Adipocyte (in vitro differentiated cells): Measurements from ENCODE around the gene GLYAT.
A peak's percentile ranks its signal among the peaks of the same experiment; 100 is the strongest.

Experiments used
- DNase-seq: peaks from one replicate; pipeline ENCODE4 v3.0.0-alpha.2; 2015; ENCODE audit warnings: low read depth
- H3K27me3 ChIP-seq: replicated peaks from 2 replicates; pipeline ENCODE4 v1.7.0; 2013; ENCODE audit warnings: mild to moderate bottlenecking, low read length, moderate library complexity; ENCODE audit not compliant: control insufficient read depth, insufficient read depth
- H3K36me3 ChIP-seq: 2 replicates; pipeline ENCODE4 v1.7.0; 2013; ENCODE audit warnings: low read length, mild to moderate bottlenecking, moderate library complexity; ENCODE audit not compliant: control insufficient read depth, insufficient read depth, severe bottlenecking
- H3K4me1 ChIP-seq: 2 replicates; pipeline ENCODE4 v1.7.0; 2013; ENCODE audit warnings: mild to moderate bottlenecking, low read length, moderate library complexity; ENCODE audit not compliant: control insufficient read depth, insufficient read depth
- H3K4me3 ChIP-seq: 2 replicates; pipeline ENCODE4 v1.7.0; 2013; ENCODE audit warnings: mild to moderate bottlenecking, low read length, moderate library complexity
- H3K9ac ChIP-seq: 2 replicates; pipeline ENCODE4 v1.7.0; 2013; ENCODE audit warnings: mild to moderate bottlenecking, low read length, moderate library complexity
- H3K9me3 ChIP-seq: 2 replicates; pipeline ENCODE4 v1.7.0; 2013; ENCODE audit warnings: mild to moderate bottlenecking, low read length, moderate library complexity; ENCODE audit not compliant: control insufficient read depth

Gene GLYAT

GRCh38 chr11:58731819-58732218 lies at the start of gene GLYAT:
TSS of gene GLYAT (minus strand) at chr11:58731943. CDS start at chr11:58724496, 7,447 bp downstream.
- H3K4me3 ChIP-seq, result no peak within 1 kb of the TSS
- no peaks in the 10 kb centered on the region for H3K9me3 ChIP-seq
- H3K27me3 ChIP-seq, result no peaks in the 10 kb centered on the region
- no peak within 1 kb of the TSS for H3K9ac ChIP-seq
- DNase-seq, result peak; percentile 8
- H3K36me3 ChIP-seq, result no peaks in the 10 kb centered on the region
- peaks cover 26% of the 10 kb centered on the region for H3K4me1 ChIP-seq

- no peak for DNase-seq
- H3K36me3 ChIP-seq, result no peaks in the 10 kb centered on the region
- no peaks in the 10 kb centered on the region for H3K27me3 ChIP-seq
- peaks cover 4% of the 10 kb centered on the region for H3K9me3 ChIP-seq
- no peaks in the 10 kb centered on the region for H3K4me1 ChIP-seq
- no peak overlapping the region for H3K9ac ChIP-seq
- no peak overlapping the region for H3K4me3 ChIP-seq
Measured at GRCh38 chr11:58781345-58781744, 49.6 kb upstream of the GLYAT start.

- Histone ChIP-seq H3K27me3 (no peaks in the 10 kb centered on the region), H3K4me1 (no peaks in the 10 kb centered on the region), H3K9ac (no peak overlapping the region), H3K9me3 (peaks cover 4% of the 10 kb centered on the region), H3K36me3 (no peaks in the 10 kb centered on the region), H3K4me3 (no peak overlapping the region)
- no peak for DNase-seq
Measured at GRCh38 chr11:58780578-58780977, 48.8 kb upstream of the GLYAT start.

- Histone ChIP-seq H3K4me1 (no peaks in the 10 kb centered on the region), H3K36me3 (no peaks in the 10 kb centered on the region), H3K27me3 (no peaks in the 10 kb centered on the region), H3K9ac (no peak overlapping the region), H3K4me3 (no peak overlapping the region), H3K9me3 (peaks cover 4% of the 10 kb centered on the region)
- no peak for DNase-seq
Measured at GRCh38 chr11:58776891-58777710, 45.4 kb upstream of the GLYAT start.

GRCh38 chr11:58775066-58775708 lies 43.4 kb upstream of the GLYAT start:
- Histone ChIP-seq H3K9ac (no peak overlapping the region), H3K4me1 (peaks cover 10% of the 10 kb centered on the region), H3K4me3 (no peak overlapping the region), H3K36me3 (no peaks in the 10 kb centered on the region), H3K27me3 (no peaks in the 10 kb centered on the region), H3K9me3 (no peaks in the 10 kb centered on the region)
- no peak for DNase-seq

GRCh38 chr11:58774164-58774593 lies 42.4 kb upstream of the GLYAT start:
- Histone ChIP-seq H3K36me3 (no peaks in the 10 kb centered on the region), H3K27me3 (no peaks in the 10 kb centered on the region), H3K4me3 (no peak overlapping the region), H3K9me3 (no peaks in the 10 kb centered on the region), H3K9ac (no peak overlapping the region), H3K4me1 (peaks cover 15% of the 10 kb centered on the region)
- DNase-seq, result no peak

- no peak overlapping the region for H3K4me3 ChIP-seq
- no peak for DNase-seq
- no peaks in the 10 kb centered on the region for H3K27me3 ChIP-seq
- no peaks in the 10 kb centered on the region for H3K36me3 ChIP-seq
- no peak overlapping the region for H3K9ac ChIP-seq
- peaks cover 15% of the 10 kb centered on the region for H3K4me1 ChIP-seq
- H3K9me3 ChIP-seq, result no peaks in the 10 kb centered on the region
Measured at GRCh38 chr11:58773337-58773736, 41.6 kb upstream of the GLYAT start.

- Histone ChIP-seq H3K4me3 (no peak overlapping the region), H3K9me3 (no peaks in the 10 kb centered on the region), H3K4me1 (peaks cover 15% of the 10 kb centered on the region), H3K27me3 (no peaks in the 10 kb centered on the region), H3K9ac (no peak overlapping the region), H3K36me3 (no peaks in the 10 kb centered on the region)
- DNase-seq, result no peak
Measured at GRCh38 chr11:58772329-58773285, 40.9 kb upstream of the GLYAT start.

GRCh38 chr11:58771458-58771855 lies 39.7 kb upstream of the GLYAT start:
- H3K36me3 ChIP-seq, result no peaks in the 10 kb centered on the region
- H3K27me3 ChIP-seq, result no peaks in the 10 kb centered on the region
- no peak for DNase-seq
- no peak overlapping the region for H3K4me3 ChIP-seq
- H3K4me1 ChIP-seq, result peaks cover 15% of the 10 kb centered on the region
- H3K9me3 ChIP-seq, result no peaks in the 10 kb centered on the region
- H3K9ac ChIP-seq, result no peak overlapping the region

- Histone ChIP-seq H3K4me3 (no peak overlapping the region), H3K9me3 (no peaks in the 10 kb centered on the region)
- DNase-seq, result peak; percentile 39
Measured at GRCh38 chr11:58770627-58771457, 39.1 kb upstream of the GLYAT start.

More at GRCh38 chr11:58770627-58771457, 39.1 kb upstream of the GLYAT start:
- H3K4me1 ChIP-seq, result peaks cover 15% of the 10 kb centered on the region
- H3K27me3 ChIP-seq, result no peaks in the 10 kb centered on the region
- no peak overlapping the region for H3K9ac ChIP-seq
- H3K36me3 ChIP-seq, result no peaks in the 10 kb centered on the region
